OCI-LY1 (cell line): ENCODE results near the gene LSAMP.

Experiments used
- CTCF ChIP-seq: fragments of 200-600 bp; sonication (generic), shearing (Covaris generic); IDR thresholded peaks from 2 replicates; pipeline ENCODE4 v1.5.1; 2017; ENCODE audit warnings: mild to moderate bottlenecking, antibody characterized with exemption, low read length, moderate library complexity, mixed read lengths
- EZH2 ChIP-seq: fragments of 200-600 bp; sonication (generic), shearing (Covaris generic); IDR thresholded peaks from 2 replicates; pipeline ENCODE4 v1.8.0; 2017; ENCODE audit warnings: borderline replicate concordance, mixed run types, mild to moderate bottlenecking, antibody characterized with exemption, low read length, moderate library complexity, mixed read lengths

GRCh38 chr3:116001151-116001621 lies 444.1 kb downstream of the LSAMP start:
- TF ChIP-seq EZH2, result no peak
- TF ChIP-seq CTCF, result no peak
